ENCODE data around the gene ANXA8.

DNA sequence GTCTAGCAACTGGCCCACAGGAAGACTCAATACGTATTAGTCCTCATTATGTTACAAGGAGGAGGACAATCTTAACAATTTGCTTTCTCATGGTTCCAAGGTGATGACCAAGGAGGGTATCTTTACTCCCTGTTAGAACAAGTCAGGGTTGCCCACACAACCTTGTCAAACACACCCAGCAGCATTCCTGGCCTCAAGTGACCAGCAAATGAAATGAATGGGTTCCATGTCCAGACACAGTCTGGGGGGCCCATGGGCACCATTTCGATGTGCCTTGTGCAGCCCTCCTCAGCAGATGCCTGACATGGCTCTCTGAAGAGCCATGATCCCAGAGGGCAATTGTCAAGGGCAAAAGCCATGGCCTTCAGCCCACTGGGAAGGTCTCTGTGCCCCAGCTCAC, 40.8 kb downstream of the ANXA8 start:
- TF ChIP-seq, protein P1, sequence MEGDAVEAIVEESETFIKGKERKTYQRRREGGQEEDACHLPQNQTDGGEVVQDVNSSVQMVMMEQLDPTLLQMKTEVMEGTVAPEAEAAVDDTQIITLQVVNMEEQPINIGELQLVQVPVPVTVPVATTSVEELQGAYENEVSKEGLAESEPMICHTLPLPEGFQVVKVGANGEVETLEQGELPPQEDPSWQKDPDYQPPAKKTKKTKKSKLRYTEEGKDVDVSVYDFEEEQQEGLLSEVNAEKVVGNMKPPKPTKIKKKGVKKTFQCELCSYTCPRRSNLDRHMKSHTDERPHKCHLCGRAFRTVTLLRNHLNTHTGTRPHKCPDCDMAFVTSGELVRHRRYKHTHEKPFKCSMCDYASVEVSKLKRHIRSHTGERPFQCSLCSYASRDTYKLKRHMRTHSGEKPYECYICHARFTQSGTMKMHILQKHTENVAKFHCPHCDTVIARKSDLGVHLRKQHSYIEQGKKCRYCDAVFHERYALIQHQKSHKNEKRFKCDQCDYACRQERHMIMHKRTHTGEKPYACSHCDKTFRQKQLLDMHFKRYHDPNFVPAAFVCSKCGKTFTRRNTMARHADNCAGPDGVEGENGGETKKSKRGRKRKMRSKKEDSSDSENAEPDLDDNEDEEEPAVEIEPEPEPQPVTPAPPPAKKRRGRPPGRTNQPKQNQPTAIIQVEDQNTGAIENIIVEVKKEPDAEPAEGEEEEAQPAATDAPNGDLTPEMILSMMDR (IDR thresholded peaks at IDR 0.05; ENCODE audit: poor library complexity, severe bottlenecking) = no peak
- TF ChIP-seq TAF1 (IDR thresholded peaks at IDR 0.05; ENCODE audit: low read depth) (no peak), POLR2AphosphoS5 (IDR thresholded peaks at IDR 0.05) (no peak), EZH2 (IDR thresholded peaks at IDR 0.05; ENCODE audit: borderline replicate concordance, insufficient read depth, low read length, poor library complexity, severe bottlenecking) (no peak), EP300 (conservative IDR thresholded peaks at IDR 0.05; ENCODE audit: poor library complexity, severe bottlenecking) (no peak), SMC3 (conservative IDR thresholded peaks at IDR 0.05; ENCODE audit: poor library complexity) (no peak)
- TF ChIP-seq, protein P2, sequence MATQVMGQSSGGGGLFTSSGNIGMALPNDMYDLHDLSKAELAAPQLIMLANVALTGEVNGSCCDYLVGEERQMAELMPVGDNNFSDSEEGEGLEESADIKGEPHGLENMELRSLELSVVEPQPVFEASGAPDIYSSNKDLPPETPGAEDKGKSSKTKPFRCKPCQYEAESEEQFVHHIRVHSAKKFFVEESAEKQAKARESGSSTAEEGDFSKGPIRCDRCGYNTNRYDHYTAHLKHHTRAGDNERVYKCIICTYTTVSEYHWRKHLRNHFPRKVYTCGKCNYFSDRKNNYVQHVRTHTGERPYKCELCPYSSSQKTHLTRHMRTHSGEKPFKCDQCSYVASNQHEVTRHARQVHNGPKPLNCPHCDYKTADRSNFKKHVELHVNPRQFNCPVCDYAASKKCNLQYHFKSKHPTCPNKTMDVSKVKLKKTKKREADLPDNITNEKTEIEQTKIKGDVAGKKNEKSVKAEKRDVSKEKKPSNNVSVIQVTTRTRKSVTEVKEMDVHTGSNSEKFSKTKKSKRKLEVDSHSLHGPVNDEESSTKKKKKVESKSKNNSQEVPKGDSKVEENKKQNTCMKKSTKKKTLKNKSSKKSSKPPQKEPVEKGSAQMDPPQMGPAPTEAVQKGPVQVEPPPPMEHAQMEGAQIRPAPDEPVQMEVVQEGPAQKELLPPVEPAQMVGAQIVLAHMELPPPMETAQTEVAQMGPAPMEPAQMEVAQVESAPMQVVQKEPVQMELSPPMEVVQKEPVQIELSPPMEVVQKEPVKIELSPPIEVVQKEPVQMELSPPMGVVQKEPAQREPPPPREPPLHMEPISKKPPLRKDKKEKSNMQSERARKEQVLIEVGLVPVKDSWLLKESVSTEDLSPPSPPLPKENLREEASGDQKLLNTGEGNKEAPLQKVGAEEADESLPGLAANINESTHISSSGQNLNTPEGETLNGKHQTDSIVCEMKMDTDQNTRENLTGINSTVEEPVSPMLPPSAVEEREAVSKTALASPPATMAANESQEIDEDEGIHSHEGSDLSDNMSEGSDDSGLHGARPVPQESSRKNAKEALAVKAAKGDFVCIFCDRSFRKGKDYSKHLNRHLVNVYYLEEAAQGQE (IDR thresholded peaks at IDR 0.05; ENCODE audit: borderline replicate concordance) = no peak

Measured in neural cell (in vitro differentiated cells).